SK-N-MC (cell line): ENCODE data around the gene RAC3.
"Not testable (repeated sequence)": the region's sequence is repeated elsewhere in the genome, so short reads cannot be mapped to it uniquely, and the experiment has no call there.

ENCODE experiments used
- DNase-seq: peaks from one replicate; pipeline ENCODE4 v3.0.0-alpha.2; 2011; ENCODE audit warnings: low read depth, low spot score
- H3K27ac ChIP-seq: fragments of 200-600 bp; sonication (generic); 2 replicates; pipeline ENCODE4 v1.5.1; 2016; ENCODE audit warnings: mixed run types
- H3K36me3 ChIP-seq: fragments of 200-600 bp; sonication (generic); 2 replicates; pipeline ENCODE4 v1.6.1; 2017; ENCODE audit warnings: antibody characterized with exemption, low read length, mixed read lengths; ENCODE audit not compliant: insufficient read depth
- H3K4me3 ChIP-seq: fragments of 200-600 bp; sonication (generic); 2 replicates; pipeline ENCODE4 v1.5.1; 2016
- H3K9ac ChIP-seq: fragments of 200-600 bp; sonication (generic); 2 replicates; pipeline ENCODE4 v1.8.0; 2017; ENCODE audit warnings: mixed run types, mixed read lengths; ENCODE audit not compliant: insufficient read length
- H3K9me3 ChIP-seq: fragments of 200-600 bp; sonication (generic); 2 replicates; pipeline ENCODE4 v1.6.1; 2017; ENCODE audit warnings: low read depth, mild to moderate bottlenecking, antibody characterized with exemption, low read length, moderate library complexity, mixed read lengths
- EZH2 ChIP-seq: fragments of 200-600 bp; sonication (generic); IDR thresholded peaks from one replicate; pipeline ENCODE4 v1.6.1; 2017; ENCODE audit warnings: antibody characterized with exemption
- FOXP2 ChIP-seq: optimal IDR thresholded peaks from 2 replicates; pipeline ENCODE3; 2011; ENCODE audit warnings: mild to moderate bottlenecking, moderate library complexity; ENCODE audit not compliant: insufficient read depth; ENCODE audit errors: extremely low read length, control extremely low read depth
- POLR2AphosphoS5 ChIP-seq: IDR thresholded peaks from 2 replicates; pipeline ENCODE4 v1.6.1; 2012; ENCODE audit warnings: mild to moderate bottlenecking, low read depth, low read length, borderline replicate concordance

RAC3 gene

GRCh38 chr17:82033359-82034085 lies 2.0 kb downstream of the RAC3 start:
- H3K9ac ChIP-seq = no peak overlapping the region
- no peak for DNase-seq
- no peaks in the 10 kb centered on the region for H3K36me3 ChIP-seq
- no peak overlapping the region for H3K4me3 ChIP-seq
- TF ChIP-seq POLR2AphosphoS5 (no peak), EZH2 (no peak)
- H3K27ac ChIP-seq = no peak overlapping the region
- H3K9me3 ChIP-seq = no peaks in the 10 kb centered on the region

GRCh38 chr17:82034371-82035011 lies 3.0 kb downstream of the RAC3 start:
- TF ChIP-seq POLR2AphosphoS5 (no peak), FOXP2 (no peak), EZH2 (no peak)
- H3K27ac ChIP-seq = peak overlapping the region; percentile 34; the same call in 1 of the 2 replicates
- no peak overlapping the region for H3K4me3 ChIP-seq
- H3K36me3 ChIP-seq = no peaks in the 10 kb centered on the region
- DNase-seq = no peak
- H3K9ac ChIP-seq = no peak overlapping the region
- no peaks in the 10 kb centered on the region for H3K9me3 ChIP-seq

GRCh38 chr17:82035488-82035887 lies 4.0 kb downstream of the RAC3 start:
- no peaks in the 10 kb centered on the region for H3K9me3 ChIP-seq
- H3K4me3 ChIP-seq = no peak overlapping the region
- DNase-seq = no peak
- no peak overlapping the region for H3K9ac ChIP-seq
- no peaks in the 10 kb centered on the region for H3K36me3 ChIP-seq
- peak overlapping the region; percentile 34; the same call in 1 of the 2 replicates for H3K27ac ChIP-seq
- TF ChIP-seq EZH2 (no peak), POLR2AphosphoS5 (no peak), FOXP2 (no peak)

- Histone ChIP-seq H3K9me3 (no peaks in the 10 kb centered on the region), H3K27ac (no peak overlapping the region), H3K4me3 (peak overlapping the region; percentile 95), H3K36me3 (no peaks in the 10 kb centered on the region), H3K9ac (peak overlapping the region; percentile 91)
- TF ChIP-seq FOXP2 (no peak), EZH2 (no peak), POLR2AphosphoS5 (no peak)
- no peak for DNase-seq
Measured at GRCh38 chr17:82035956-82036633, 4.6 kb downstream of the RAC3 start.

- no peak for DNase-seq
- TF ChIP-seq POLR2AphosphoS5 (no peak), FOXP2 (no peak), EZH2 (no peak)
- Histone ChIP-seq H3K9me3 (no peaks in the 10 kb centered on the region), H3K9ac (peak overlapping the region; percentile 91), H3K27ac (no peak overlapping the region), H3K4me3 (peak overlapping the region; percentile 95), H3K36me3 (no peaks in the 10 kb centered on the region)
Measured at GRCh38 chr17:82036634-82037091, 5.2 kb downstream of the RAC3 start.

- H3K9me3 ChIP-seq = no peaks in the 10 kb centered on the region
- TF ChIP-seq POLR2AphosphoS5 (peak; percentile 93), FOXP2 (no peak), EZH2 (no peak)
- peak within 1 kb of the TSS; percentile 95 for H3K4me3 ChIP-seq
- peak within 1 kb of the TSS; percentile 85 for H3K27ac ChIP-seq
- no peaks in the 10 kb centered on the region for H3K36me3 ChIP-seq
- peak within 1 kb of the TSS; percentile 91 for H3K9ac ChIP-seq
- peak; percentile 62 for DNase-seq
Measured at GRCh38 chr17:82037092-82037888, 5.8 kb downstream of the RAC3 start, which contains the start of gene DCXR. Gene DCXR (minus strand): TSS chr17:82037697. CDS start chr17:82037682, 15 bp downstream.

- no peaks in the 10 kb centered on the region for H3K36me3 ChIP-seq
- H3K9ac ChIP-seq = peak overlapping the region; percentile 57
- no peak for DNase-seq
- H3K4me3 ChIP-seq = peak overlapping the region; percentile 95
- H3K27ac ChIP-seq = 0 out of 2 replicates have a peak overlapping the region, but pooled peaks have one; percentile 39
- no peaks in the 10 kb centered on the region for H3K9me3 ChIP-seq
- no peak for TF ChIP-seq EZH2
- TF ChIP-seq FOXP2 = no peak
- TF ChIP-seq POLR2AphosphoS5 = no peak
Measured at GRCh38 chr17:82037889-82038195, 6.4 kb downstream of the RAC3 start.

- not testable (repeated sequence) for H3K9me3 ChIP-seq, H3K27ac ChIP-seq, H3K9ac ChIP-seq, H3K36me3 ChIP-seq, DNase-seq, H3K4me3 ChIP-seq
Measured at GRCh38 chr17:82038796-82039409, 7.4 kb downstream of the RAC3 start.
